UCSD-AML1 (cell line): Measurements from ENCODE around the gene STK10.
"Not testable (repeated sequence)": the region's sequence is repeated elsewhere in the genome, so short reads cannot be mapped to it uniquely, and the experiment has no call there.

ENCODE experiments used
- DNase-seq: peaks from one replicate; lab custom pipeline; 2025; ENCODE audit not compliant: unreplicated experiment; lab: John Stamatoyannopoulos, UW

Gene STK10

DNA sequence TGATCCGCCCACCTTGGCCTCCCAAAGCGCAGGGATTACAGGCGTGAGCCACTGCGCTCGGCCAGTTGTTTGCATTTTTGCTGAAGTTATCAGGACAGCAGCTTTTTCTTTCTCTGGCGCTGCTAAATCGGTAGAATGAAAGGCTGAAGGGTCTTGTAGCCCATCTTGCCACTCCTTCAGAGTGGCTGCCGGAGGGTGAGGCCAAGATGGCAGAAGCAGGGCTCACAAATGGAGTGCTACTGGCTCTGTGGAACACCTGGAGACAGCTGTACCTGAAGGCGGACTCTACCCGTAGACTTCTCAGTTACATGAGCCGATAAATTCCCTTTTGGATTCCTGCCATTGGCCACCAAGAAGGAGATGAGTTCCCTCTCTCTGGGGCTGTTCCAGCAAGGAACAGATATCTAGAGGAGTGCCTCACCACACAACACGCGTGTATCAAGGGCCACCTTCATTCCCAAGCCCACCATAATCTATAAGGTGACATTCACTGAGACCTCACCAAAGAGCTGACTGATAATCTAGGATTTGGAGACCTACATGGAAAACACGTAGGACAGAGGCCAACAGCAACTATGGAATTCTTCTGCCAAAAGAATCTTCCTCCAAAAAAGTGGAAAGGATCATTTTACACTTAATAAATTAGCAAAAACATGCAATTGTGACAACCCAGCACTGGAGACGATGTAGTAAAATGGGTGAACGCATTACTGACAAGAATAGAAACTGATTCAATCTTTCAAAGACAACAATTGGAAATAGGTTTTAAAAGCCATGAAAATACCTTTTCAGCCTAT, 21.8 kb downstream of the STK10 start:
- no peak for DNase-seq

- DNase-seq, result no peak
Observed at GRCh38 chr5:172165465-172165864, 22.6 kb downstream of the STK10 start.

DNA sequence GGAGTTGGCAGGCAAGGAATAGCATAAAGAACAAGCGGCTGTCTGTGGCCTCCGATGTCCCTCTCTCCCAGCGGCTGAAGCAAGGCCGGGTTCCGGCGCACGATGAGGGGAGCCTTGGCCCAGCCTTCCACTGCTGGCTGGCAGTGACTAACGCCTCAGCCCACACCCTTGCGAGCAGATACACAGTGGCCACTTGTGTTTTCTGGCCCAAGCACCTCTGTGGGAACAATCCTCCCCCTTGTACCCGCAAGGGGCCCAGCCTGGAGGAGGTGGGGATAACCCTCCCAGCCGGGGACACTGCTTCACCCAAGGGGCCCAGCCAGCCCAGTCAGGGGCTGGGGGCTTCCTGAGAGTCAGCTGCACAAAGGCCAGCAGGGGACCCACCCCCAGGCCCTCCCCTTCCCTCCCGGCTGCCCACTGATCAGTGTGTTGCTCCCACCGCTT, 23.2 kb downstream of the STK10 start:
- DNase-seq, result no peak

DNA sequence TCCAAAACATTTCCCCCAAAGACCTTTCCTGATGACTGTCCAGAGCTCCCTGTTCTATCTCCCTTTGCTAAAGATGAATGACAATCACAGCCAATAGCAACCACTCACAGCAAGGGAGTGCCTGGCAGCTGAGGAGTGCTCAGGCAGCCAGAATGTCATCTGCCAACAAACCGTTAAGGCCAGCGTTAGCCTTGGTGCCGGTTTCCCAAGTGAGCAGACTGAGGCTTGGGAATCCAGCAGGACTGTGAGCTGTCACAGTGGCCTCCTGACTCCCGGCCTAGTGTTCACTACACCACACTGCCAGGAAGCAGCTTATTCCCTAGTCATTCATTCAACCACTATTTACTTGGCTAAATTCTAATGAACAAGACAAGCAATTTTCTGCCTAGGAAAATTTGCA, 24.7 kb downstream of the STK10 start:
- no peak for DNase-seq

DNA sequence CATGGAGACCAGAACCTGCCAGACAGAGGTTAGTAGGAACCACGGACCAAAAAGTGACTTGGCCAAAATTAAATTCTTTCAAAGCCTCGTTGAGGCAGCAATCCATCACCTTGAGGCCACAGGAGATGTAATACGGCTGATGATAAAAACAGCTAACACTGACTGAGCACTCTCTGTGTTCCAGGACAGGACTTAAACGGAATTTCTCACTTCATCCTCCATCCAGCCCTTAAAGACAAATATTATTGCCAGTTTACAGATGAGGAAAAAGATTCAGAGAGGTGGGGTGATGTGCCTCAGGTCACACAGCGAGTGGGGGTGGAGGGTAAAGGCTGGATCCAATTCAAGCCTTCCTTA, 25.1 kb downstream of the STK10 start:
- no peak for DNase-seq

GRCh38 chr5:172162323-172162986, 25.6 kb downstream of the STK10 start:
- DNase-seq, result no peak

GRCh38 chr5:172160506-172160905, 27.5 kb downstream of the STK10 start:
- no peak for DNase-seq

DNA sequence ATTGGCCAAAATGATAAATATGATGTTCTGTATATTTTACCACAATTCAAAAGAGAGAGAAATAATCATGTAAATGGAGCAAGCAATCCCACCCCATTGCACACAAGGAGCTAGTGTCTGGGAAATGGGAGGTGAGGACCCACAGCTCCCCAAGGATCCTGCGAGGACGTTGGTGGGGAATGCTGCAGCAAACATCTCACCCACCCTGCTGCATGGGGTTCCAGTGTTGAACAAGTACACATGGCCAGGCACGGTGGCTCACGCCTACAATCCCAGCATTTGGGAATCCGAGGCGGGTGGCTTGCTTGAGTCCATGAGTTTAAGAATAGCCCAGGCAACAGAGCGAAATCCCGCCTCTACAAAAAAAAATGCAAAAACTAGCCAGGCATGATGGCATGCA, 29.0 kb downstream of the STK10 start:
- no peak for DNase-seq

GRCh38 chr5:172156541-172156994, 31.5 kb downstream of the STK10 start:
- no peak for DNase-seq

- DNase-seq, result not testable (repeated sequence)
Observed at GRCh38 chr5:172155101-172155500, 32.9 kb downstream of the STK10 start.

- no peak for DNase-seq
Observed at GRCh38 chr5:172153695-172154094, 34.3 kb downstream of the STK10 start.

DNA sequence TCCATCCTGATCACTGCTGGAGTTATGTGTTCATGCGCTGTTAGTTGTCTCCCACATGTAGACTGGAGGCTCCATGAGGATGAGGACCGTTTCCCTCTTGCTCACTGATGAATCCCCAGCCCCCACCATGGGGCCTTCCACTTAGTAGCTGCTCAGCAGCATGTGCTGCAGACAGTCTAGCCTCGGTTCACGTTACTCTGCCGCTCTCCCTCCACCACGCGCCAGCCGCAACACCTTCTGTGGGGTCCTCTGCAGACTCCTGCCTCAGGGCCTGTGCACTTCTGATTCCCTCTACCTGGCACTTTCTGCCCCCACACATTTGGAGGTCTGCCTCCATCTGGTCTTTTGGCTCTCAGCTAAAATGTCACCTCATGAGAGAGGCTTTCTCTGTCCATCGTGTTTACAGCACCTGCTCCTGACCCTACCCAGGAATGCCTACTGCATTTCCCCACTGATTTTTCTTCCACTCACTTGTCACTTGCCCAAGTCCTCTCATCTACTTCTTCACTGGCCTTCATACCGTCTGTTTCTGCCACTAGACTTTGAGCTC, 36.3 kb downstream of the STK10 start:
- DNase-seq, result no peak

- DNase-seq, result peak; percentile 83
Observed at GRCh38 chr5:172150514-172151425, 37.3 kb downstream of the STK10 start.

DNA sequence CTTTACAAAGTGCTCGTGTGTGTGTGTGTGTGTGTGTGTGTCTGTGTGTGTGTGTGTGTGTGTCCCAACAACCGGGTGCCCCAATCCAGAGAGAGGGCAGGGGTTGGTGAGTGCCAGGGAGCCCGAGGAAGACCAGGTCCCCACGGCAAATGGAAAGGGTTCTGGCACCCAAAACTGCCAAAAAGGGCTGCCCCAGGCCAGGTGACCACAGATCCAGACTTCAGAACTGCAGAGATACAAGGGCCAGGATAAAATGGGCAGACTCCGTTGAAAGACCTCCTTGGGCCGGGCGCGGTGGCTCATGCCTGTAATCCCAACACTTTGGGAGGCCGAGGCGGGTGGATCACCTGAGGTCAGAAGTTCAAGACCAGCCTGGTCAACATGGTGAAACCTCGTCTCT, 38.5 kb downstream of the STK10 start:
- DNase-seq, result not testable (repeated sequence)

GRCh38 chr5:172149073-172149472, 39.0 kb downstream of the STK10 start:
- no peak for DNase-seq

- DNase-seq, result no peak
Observed at GRCh38 chr5:172148381-172148780, 39.6 kb downstream of the STK10 start.

DNA sequence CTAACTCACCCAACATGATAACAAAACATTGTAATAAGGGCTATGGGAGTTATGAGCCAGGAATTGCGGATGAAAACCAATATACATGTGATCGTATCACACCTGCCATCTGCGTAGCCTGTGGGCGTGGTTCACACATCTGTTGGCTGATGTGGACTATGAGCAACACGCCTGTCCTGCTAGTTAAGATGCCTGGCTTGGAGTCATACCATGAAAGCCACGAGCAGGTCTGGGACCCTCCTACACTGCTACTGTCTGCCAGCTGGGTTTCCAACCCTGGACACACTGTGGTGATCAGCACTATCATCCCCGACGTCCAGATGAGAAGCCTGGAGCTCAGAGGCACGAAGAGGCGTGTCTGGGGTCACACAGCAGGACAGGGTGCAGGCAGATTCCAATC, 40.2 kb downstream of the STK10 start:
- no peak for DNase-seq

DNA sequence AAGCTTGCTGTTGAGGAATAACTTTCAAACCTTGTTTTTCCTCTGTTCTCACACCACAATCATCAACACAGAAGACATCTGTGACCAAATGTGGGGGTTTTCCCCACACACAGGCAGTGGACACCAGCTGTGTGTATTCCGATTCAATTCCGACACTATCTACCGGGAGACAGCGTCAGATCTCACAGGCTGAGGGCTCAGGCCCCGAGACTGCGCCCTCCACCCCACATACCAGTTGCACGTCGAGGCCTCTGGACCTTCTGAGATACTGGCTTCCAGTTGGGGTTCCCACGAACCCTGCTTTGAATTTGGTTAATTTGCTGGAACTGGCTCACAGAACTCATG, 41.3 kb downstream of the STK10 start:
- no peak for DNase-seq

DNA sequence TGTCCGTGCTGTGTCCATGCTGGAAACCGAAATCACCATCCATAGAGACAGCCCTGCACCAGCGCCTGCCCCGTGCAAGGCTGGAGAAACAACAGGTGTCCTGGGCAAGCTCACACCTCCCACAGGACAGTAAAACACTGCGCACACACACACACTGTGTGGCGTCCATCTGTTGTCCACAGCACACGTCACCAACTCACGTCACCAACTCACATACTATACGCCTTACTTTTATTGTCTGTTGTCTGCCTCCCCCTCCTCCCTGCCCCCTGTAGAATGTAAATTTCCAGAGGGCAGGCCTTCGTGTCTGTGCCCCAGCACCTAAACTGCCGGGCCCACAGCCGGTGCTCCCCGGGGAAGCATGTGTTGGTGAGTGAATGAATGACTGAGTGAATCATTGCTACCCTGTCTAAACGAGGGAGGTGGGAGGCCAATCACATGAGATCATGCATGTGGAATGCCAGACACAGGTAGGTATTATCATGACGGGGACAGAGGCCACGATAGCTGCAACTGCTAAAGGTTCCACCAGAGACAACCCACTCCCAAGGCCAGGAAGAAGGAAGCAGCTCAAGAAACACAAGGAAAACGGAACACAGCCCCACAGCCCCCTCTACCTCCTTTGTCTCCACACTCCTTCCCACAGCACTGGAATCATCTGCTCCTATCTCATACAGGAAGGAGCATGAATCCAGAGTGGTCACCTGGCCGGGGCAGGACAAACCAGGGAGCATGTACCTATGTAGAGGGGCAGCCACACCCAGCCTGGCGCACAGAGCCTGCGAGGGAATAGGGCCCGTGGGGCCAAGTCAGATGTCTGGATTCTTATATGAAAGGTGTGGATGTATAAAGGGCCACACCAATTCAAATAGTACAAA, 41.9 kb downstream of the STK10 start:
- no peak for DNase-seq
